Neural progenitor cell (in vitro differentiated cells): ENCODE data around the gene DUOXA2. TPM values are rescaled to one million over a fixed set of nuclear protein-coding genes. Genes with fewer than 3 reads are reported as not detected.

Experiments
- DNase-seq: peaks from one replicate; pipeline ENCODE4 v3.0.0-alpha.2; 2016; ENCODE audit warnings: low spot score
- H2AFZ ChIP-seq: fragments of 200-600 bp; sonication (generic); replicated peaks from 2 replicates; pipeline ENCODE4 v1.6.1; 2016; ENCODE audit warnings: antibody characterized with exemption
- H3F3A ChIP-seq: fragments of 200-600 bp; sonication (generic); 2 replicates; pipeline ENCODE4 v1.6.1; 2016; ENCODE audit warnings: antibody characterized with exemption, low read depth
- H3K27ac ChIP-seq: fragments of 200-600 bp; sonication (generic); 2 replicates; pipeline ENCODE4 v1.5.1; 2016; ENCODE audit warnings: mild to moderate bottlenecking
- H3K27me3 ChIP-seq: fragments of 200-600 bp; sonication (generic); 2 replicates; pipeline ENCODE4 v1.6.1; 2016; ENCODE audit warnings: mild to moderate bottlenecking, moderate library complexity
- H3K36me3 ChIP-seq: fragments of 200-600 bp; sonication (generic); 2 replicates; pipeline ENCODE4 v1.5.1; 2016
- H3K4me1 ChIP-seq: fragments of 200-600 bp; sonication (generic); 2 replicates; pipeline ENCODE4 v1.6.1; 2016; ENCODE audit warnings: mixed run types
- H3K4me2 ChIP-seq: fragments of 200-600 bp; sonication (generic); 2 replicates; pipeline ENCODE4 v1.6.1; 2016
- H3K4me3 ChIP-seq: fragments of 200-600 bp; sonication (generic); 2 replicates; pipeline ENCODE4 v1.5.1; 2016
- H3K79me2 ChIP-seq: fragments of 200-600 bp; sonication (generic); 2 replicates; pipeline ENCODE4 v1.6.1; 2016; ENCODE audit warnings: low read depth
- H3K9ac ChIP-seq: fragments of 200-600 bp; sonication (generic); 2 replicates; pipeline ENCODE4 v1.6.1; 2016
- H3K9me3 ChIP-seq: fragments of 200-600 bp; sonication (generic); 2 replicates; pipeline ENCODE4 v1.5.1; 2016; ENCODE audit warnings: low read depth
- H4K20me1 ChIP-seq: fragments of 200-600 bp; sonication (generic); 2 replicates; pipeline ENCODE4 v1.6.1; 2016; ENCODE audit warnings: low read depth
- H3K27ac Mint-ChIP-seq: 3 replicates; pipeline ENCODE4 v1.8.0; 2021; ENCODE audit warnings: mixed read lengths
- H3K27me3 Mint-ChIP-seq: 2 replicates; pipeline ENCODE4 v1.8.0; 2022; ENCODE audit warnings: low read depth, mild to moderate bottlenecking, inconsistent platforms, moderate library complexity, mixed read lengths; ENCODE audit not compliant: insufficient read depth
- H3K36me3 Mint-ChIP-seq: 3 replicates; pipeline ENCODE4 v1.8.0; 2021; ENCODE audit warnings: mixed read lengths
- H3K4me1 Mint-ChIP-seq: 3 replicates; pipeline ENCODE4 v1.8.0; 2021; ENCODE audit warnings: mixed read lengths
- H3K4me3 Mint-ChIP-seq: 3 replicates; pipeline ENCODE4 v1.8.0; 2021; ENCODE audit warnings: mild to moderate bottlenecking, moderate library complexity, mixed read lengths
- H3K9me3 Mint-ChIP-seq: 3 replicates; pipeline ENCODE4 v1.8.0; 2020; ENCODE audit warnings: mixed read lengths
- CTCF ChIP-seq: fragments of 200-600 bp; sonication (generic); IDR thresholded peaks from 2 replicates; pipeline ENCODE4 v1.5.1; 2017; ENCODE audit warnings: antibody characterized with exemption, mild to moderate bottlenecking
- EZH2 ChIP-seq: fragments of 200-600 bp; sonication (generic); IDR thresholded peaks from 2 replicates; pipeline ENCODE4 v1.6.1; 2017; ENCODE audit warnings: antibody characterized with exemption, mild to moderate bottlenecking, moderate library complexity
- EZH2phosphoT487 ChIP-seq: fragments of 200-600 bp; sonication (generic); IDR thresholded peaks from 2 replicates; pipeline ENCODE4 v1.6.1; 2017; ENCODE audit warnings: antibody characterized with exemption
- total RNA-seq: library from RNA; depleted of rRNA; stranded (reverse); fragments of >200 nt; gene quantifications from 2 replicates; pipeline ENCODE4 v1.2.3, GENCODE V29; 2015; ENCODE audit warnings: low replicate concordance

DUOXA2 gene
- total RNA-seq, 1 donor from 2014 or later = not detected

- Histone ChIP-seq H3K27ac (no peak overlapping the region), H3K9me3 (no peaks in the 10 kb centered on the region), H3F3A (no peaks in the 10 kb centered on the region), H3K27me3 (peaks cover 12% of the 10 kb centered on the region), H3K4me2 (no peak overlapping the region), H3K9ac (no peak overlapping the region), H3K79me2 (no peaks in the 10 kb centered on the region), H3K4me1 (no peaks in the 10 kb centered on the region), H4K20me1 (no peaks in the 10 kb centered on the region), H3K36me3 (no peaks in the 10 kb centered on the region), H3K4me3 (no peak overlapping the region), H2AFZ (no peak overlapping the region)
- H3K36me3 Mint-ChIP-seq = no peaks in the 10 kb centered on the region
- H3K4me3 Mint-ChIP-seq = no peak overlapping the region
- no peak overlapping the region for H3K27ac Mint-ChIP-seq
- H3K27me3 Mint-ChIP-seq = peaks cover 10% of the 10 kb centered on the region
- TF ChIP-seq EZH2phosphoT487 = no peak
- no peak for TF ChIP-seq EZH2
- TF ChIP-seq CTCF = no peak
- no peaks in the 10 kb centered on the region for H3K4me1 Mint-ChIP-seq
- no peak for DNase-seq
- no peaks in the 10 kb centered on the region for H3K9me3 Mint-ChIP-seq
These were observed 21.1 kb upstream of the DUOXA2 start for GRCh38 chr15:45093013-45093412.

- TF ChIP-seq EZH2phosphoT487 (no peak), EZH2 (no peak), CTCF (no peak)
- no peak overlapping the region for H3K4me3 ChIP-seq
- no peak overlapping the region for H3K9ac ChIP-seq
- H3K36me3 Mint-ChIP-seq = no peaks in the 10 kb centered on the region
- peaks cover 12% of the 10 kb centered on the region for H3K27me3 ChIP-seq
- H3K4me2 ChIP-seq = no peak overlapping the region
- peaks cover 10% of the 10 kb centered on the region for H3K27me3 Mint-ChIP-seq
- H2AFZ ChIP-seq = no peak overlapping the region
- no peaks in the 10 kb centered on the region for H3F3A ChIP-seq
- no peaks in the 10 kb centered on the region for H3K9me3 ChIP-seq
- no peak overlapping the region for H3K27ac ChIP-seq
- no peak for DNase-seq
- H3K4me1 ChIP-seq = no peaks in the 10 kb centered on the region
- H3K36me3 ChIP-seq = no peaks in the 10 kb centered on the region
- no peak overlapping the region for H3K27ac Mint-ChIP-seq
- no peak overlapping the region for H3K4me3 Mint-ChIP-seq
- H3K79me2 ChIP-seq = no peaks in the 10 kb centered on the region
- no peaks in the 10 kb centered on the region for H3K4me1 Mint-ChIP-seq
- no peaks in the 10 kb centered on the region for H4K20me1 ChIP-seq
- H3K9me3 Mint-ChIP-seq = peaks cover 3% of the 10 kb centered on the region
These were observed 20.3 kb upstream of the DUOXA2 start for GRCh38 chr15:45093622-45094357.

- Histone ChIP-seq H3K27ac (no peak overlapping the region), H3K27me3 (peaks cover 12% of the 10 kb centered on the region), H3K9ac (no peak overlapping the region), H3F3A (no peaks in the 10 kb centered on the region), H3K9me3 (no peaks in the 10 kb centered on the region), H4K20me1 (no peaks in the 10 kb centered on the region), H3K36me3 (no peaks in the 10 kb centered on the region), H3K4me1 (no peaks in the 10 kb centered on the region), H3K79me2 (no peaks in the 10 kb centered on the region), H2AFZ (no peak overlapping the region), H3K4me2 (no peak overlapping the region), H3K4me3 (no peak overlapping the region)
- Mint-ChIP-seq H3K36me3 (no peaks in the 10 kb centered on the region), H3K27me3 (peaks cover 10% of the 10 kb centered on the region), H3K4me3 (no peak overlapping the region), H3K9me3 (peaks cover 3% of the 10 kb centered on the region), H3K27ac (no peak overlapping the region), H3K4me1 (no peaks in the 10 kb centered on the region)
- no peak for DNase-seq
- no peak for TF ChIP-seq EZH2
- no peak for TF ChIP-seq EZH2phosphoT487
- no peak for TF ChIP-seq CTCF
These were observed 19.8 kb upstream of the DUOXA2 start for GRCh38 chr15:45094358-45094730.
